Thyroid gland (tissue), 4 donors: Measurements from ENCODE around the gene MSLN. TPM values are rescaled to one million over a fixed set of nuclear protein-coding genes. Genes with fewer than 3 reads are reported as not detected.

Experiments
- DNase-seq, 2 donors: peaks; one replicate each; pipeline ENCODE4 v3.0.0-alpha.2; 2019
- H3K27ac ChIP-seq, 3 donors: fragments of 200-600 bp; sonication (generic); 1 replicate in 2 of 3; 2 replicates in 1 of 3; pipeline ENCODE4 v1.5.1; 2016 to 2019; ENCODE audit warnings: mild to moderate bottlenecking in 1 of 3, moderate library complexity in 1 of 3
- H3K27me3 ChIP-seq: fragments of 200-600 bp; sonication (generic); one replicate; pipeline ENCODE4 v1.5.1; 2019
- H3K36me3 ChIP-seq, 2 donors: fragments of 200-600 bp; sonication (generic); one replicate each; pipeline ENCODE4 v1.5.1; 2016 to 2019
- H3K4me1 ChIP-seq, 2 donors: fragments of 200-600 bp; sonication (generic); one replicate each; pipeline ENCODE4 v1.5.1; 2017 to 2019
- H3K4me3 ChIP-seq, 3 donors: fragments of 200-600 bp; sonication (generic); replicated peaks in 1 of 3; 1 replicate in 2 of 3; 2 replicates in 1 of 3; pipeline ENCODE4 v1.5.1; 2016; ENCODE audit warnings: mild to moderate bottlenecking in 1 of 3
- H3K9me3 ChIP-seq: fragments of 200-600 bp; sonication (generic); one replicate; pipeline ENCODE4 v1.5.1; 2017
- CTCF ChIP-seq, 6 experiments: fragments of 200-600 bp in 3 of 6; fragments of 450-650 bp in 3 of 6; sonication (generic) in 3 of 6; IDR thresholded peaks; one replicate each; pipeline ENCODE4 v1.5.1; 2016 to 2019; ENCODE audit warnings: antibody characterized with exemption in 6 of 6, mild to moderate bottlenecking in 2 of 6, inconsistent platforms in 1 of 6, moderate library complexity in 1 of 6
- POLR2A ChIP-seq, 2 donors: fragments of 450-650 bp; IDR thresholded peaks; one replicate each; pipeline ENCODE4 v1.6.1; 2017; ENCODE audit warnings: antibody characterized with exemption in 2 of 2, mild to moderate bottlenecking in 2 of 2, moderate library complexity in 1 of 2
- WGBS, 2 donors: methylation state at CpG; one replicate each; pipeline ENCODE4 v1.1.5; 2017; 5-methylcytosine and 5-hydroxymethylcytosine counted together
- intact Hi-C: fragments of 100-400 bp; cut with DNase I; formaldehyde crosslinking; loops from one replicate; pipeline ENCODE4 v1.15.1; 2023
- total RNA-seq, 4 donors: library from RNA; depleted of rRNA; stranded (reverse); fragments of >200 nt; gene quantifications; one replicate each; pipeline ENCODE4 v1.2.3, GENCODE V29; 2016

MSLN gene
- total RNA-seq, 4 donors from 2014 or later, result not detected

GRCh38 chr16:769184-769784 lies 8.8 kb downstream of the MSLN start:
- H3K27ac ChIP-seq, result no peak overlapping the region
- no peak for DNase-seq
- H3K4me3 ChIP-seq, result no peak overlapping the region
- no peaks in the 10 kb centered on the region for H3K27me3 ChIP-seq
- WGBS, 2 donors, result 86 to 91% methylated on average over 6 to 11 of the region's 20 CpGs
- intact Hi-C loops, result no loop called here
- H3K36me3 ChIP-seq, result no peaks in the 10 kb centered on the region
- TF ChIP-seq CTCF (IDR thresholded peaks at IDR 0.05), result no peak
- TF ChIP-seq POLR2A (IDR thresholded peaks at IDR 0.05), result no peak
- H3K4me1 ChIP-seq, result no peaks in the 10 kb centered on the region
- H3K9me3 ChIP-seq, result no peaks in the 10 kb centered on the region

- WGBS, 2 donors, result 77 to 78% methylated on average over 14 to 15 of the region's 19 CpGs
- Histone ChIP-seq H3K4me1 (no peaks in the 10 kb centered on the region), H3K27me3 (no peaks in the 10 kb centered on the region), H3K27ac (no peak overlapping the region), H3K9me3 (no peaks in the 10 kb centered on the region), H3K36me3 (no peaks in the 10 kb centered on the region), H3K4me3 (no peak overlapping the region)
- DNase-seq, result no peak
- TF ChIP-seq CTCF (IDR thresholded peaks at IDR 0.05) (no peak), POLR2A (IDR thresholded peaks at IDR 0.05) (no peak)
- intact Hi-C loops, result no loop called here
Observed at GRCh38 chr16:769934-770333, 9.4 kb downstream of the MSLN start.

GRCh38 chr16:770411-770810 lies 9.9 kb downstream of the MSLN start:
- TF ChIP-seq CTCF (IDR thresholded peaks at IDR 0.05) (no peak), POLR2A (IDR thresholded peaks at IDR 0.05) (no peak)
- no peaks in the 10 kb centered on the region for H3K27me3 ChIP-seq
- H3K4me3 ChIP-seq, result no peak overlapping the region
- no peaks in the 10 kb centered on the region for H3K9me3 ChIP-seq
- H3K27ac ChIP-seq, result no peak overlapping the region
- intact Hi-C loops, result no loop called here
- no peaks in the 10 kb centered on the region for H3K4me1 ChIP-seq
- no peaks in the 10 kb centered on the region for H3K36me3 ChIP-seq
- WGBS, 2 donors, result 60 to 72% methylated on average over 1 to 5 of the region's 13 CpGs
- no peak for DNase-seq

- Histone ChIP-seq H3K4me3 (no peak overlapping the region), H3K36me3 (no peaks in the 10 kb centered on the region), H3K27me3 (no peaks in the 10 kb centered on the region), H3K9me3 (no peaks in the 10 kb centered on the region), H3K4me1 (no peaks in the 10 kb centered on the region), H3K27ac (no peak overlapping the region)
- intact Hi-C loops, result no loop called here
- no peak for TF ChIP-seq CTCF (IDR thresholded peaks at IDR 0.05)
- no peak for DNase-seq
- 88 to 89% methylated on average over 12 to 18 of the region's 18 CpGs for WGBS, 2 donors
Observed at GRCh38 chr16:772959-773358, 12.4 kb downstream of the MSLN start.

- Histone ChIP-seq H3K4me3 (no peak overlapping the region), H3K27me3 (no peaks in the 10 kb centered on the region), H3K27ac (no peak overlapping the region), H3K4me1 (no peaks in the 10 kb centered on the region), H3K36me3 (no peaks in the 10 kb centered on the region), H3K9me3 (no peaks in the 10 kb centered on the region)
- TF ChIP-seq POLR2A (IDR thresholded peaks at IDR 0.05), result no peak
- TF ChIP-seq CTCF (IDR thresholded peaks at IDR 0.05), result no peak
- intact Hi-C loops, result no loop called here
- 82 to 83% methylated on average over 25 to 36 of the region's 46 CpGs for WGBS, 2 donors
- no peak for DNase-seq
Observed at GRCh38 chr16:774086-775001, 13.8 kb downstream of the MSLN start.
